ENCODE results near the gene ANXA3.

ANXA3 gene

DNA sequence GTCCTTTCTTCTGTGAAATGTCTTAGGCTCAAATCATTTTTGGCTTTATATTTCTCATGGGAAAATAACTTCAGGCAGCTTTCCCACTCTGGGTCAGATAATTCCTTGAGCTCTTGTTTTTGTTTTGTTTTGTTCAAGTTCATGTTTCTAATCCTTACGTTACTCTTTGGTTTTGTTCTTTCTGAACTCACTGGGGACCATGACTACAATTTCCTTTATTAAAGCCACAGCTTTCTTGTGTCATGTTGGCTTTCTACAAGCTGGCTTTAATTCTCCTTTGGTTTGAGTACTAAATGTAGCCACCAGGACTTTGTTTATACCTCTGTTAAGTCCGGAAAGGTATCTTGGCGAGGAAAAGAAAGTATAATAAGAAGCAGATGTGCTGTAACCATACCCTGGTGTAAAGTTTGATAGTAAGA, 30.8 kb upstream of the ANXA3 start:
- TF ChIP-seq ZBTB7A (IDR thresholded peaks at IDR 0.05; ENCODE audit: low read depth) (no peak), CEBPB (IDR thresholded peaks at IDR 0.05) (no peak), FOXM1 (IDR thresholded peaks at IDR 0.05; ENCODE audit: borderline replicate concordance, low read depth) (no peak), TEAD4 (IDR thresholded peaks at IDR 0.05) (no peak), RAD21 (IDR thresholded peaks at IDR 0.05; ENCODE audit: low read depth) (no peak), NFIC (IDR thresholded peaks at IDR 0.05) (no peak), TAF1 (IDR thresholded peaks at IDR 0.05; ENCODE audit: low read depth) (no peak), TCF12 (IDR thresholded peaks at IDR 0.05; ENCODE audit: low read depth) (no peak)
- TF ChIP-seq, protein P1, sequence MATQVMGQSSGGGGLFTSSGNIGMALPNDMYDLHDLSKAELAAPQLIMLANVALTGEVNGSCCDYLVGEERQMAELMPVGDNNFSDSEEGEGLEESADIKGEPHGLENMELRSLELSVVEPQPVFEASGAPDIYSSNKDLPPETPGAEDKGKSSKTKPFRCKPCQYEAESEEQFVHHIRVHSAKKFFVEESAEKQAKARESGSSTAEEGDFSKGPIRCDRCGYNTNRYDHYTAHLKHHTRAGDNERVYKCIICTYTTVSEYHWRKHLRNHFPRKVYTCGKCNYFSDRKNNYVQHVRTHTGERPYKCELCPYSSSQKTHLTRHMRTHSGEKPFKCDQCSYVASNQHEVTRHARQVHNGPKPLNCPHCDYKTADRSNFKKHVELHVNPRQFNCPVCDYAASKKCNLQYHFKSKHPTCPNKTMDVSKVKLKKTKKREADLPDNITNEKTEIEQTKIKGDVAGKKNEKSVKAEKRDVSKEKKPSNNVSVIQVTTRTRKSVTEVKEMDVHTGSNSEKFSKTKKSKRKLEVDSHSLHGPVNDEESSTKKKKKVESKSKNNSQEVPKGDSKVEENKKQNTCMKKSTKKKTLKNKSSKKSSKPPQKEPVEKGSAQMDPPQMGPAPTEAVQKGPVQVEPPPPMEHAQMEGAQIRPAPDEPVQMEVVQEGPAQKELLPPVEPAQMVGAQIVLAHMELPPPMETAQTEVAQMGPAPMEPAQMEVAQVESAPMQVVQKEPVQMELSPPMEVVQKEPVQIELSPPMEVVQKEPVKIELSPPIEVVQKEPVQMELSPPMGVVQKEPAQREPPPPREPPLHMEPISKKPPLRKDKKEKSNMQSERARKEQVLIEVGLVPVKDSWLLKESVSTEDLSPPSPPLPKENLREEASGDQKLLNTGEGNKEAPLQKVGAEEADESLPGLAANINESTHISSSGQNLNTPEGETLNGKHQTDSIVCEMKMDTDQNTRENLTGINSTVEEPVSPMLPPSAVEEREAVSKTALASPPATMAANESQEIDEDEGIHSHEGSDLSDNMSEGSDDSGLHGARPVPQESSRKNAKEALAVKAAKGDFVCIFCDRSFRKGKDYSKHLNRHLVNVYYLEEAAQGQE (IDR thresholded peaks at IDR 0.05; ENCODE audit: low read depth): no peak
- TF ChIP-seq, protein P2, sequence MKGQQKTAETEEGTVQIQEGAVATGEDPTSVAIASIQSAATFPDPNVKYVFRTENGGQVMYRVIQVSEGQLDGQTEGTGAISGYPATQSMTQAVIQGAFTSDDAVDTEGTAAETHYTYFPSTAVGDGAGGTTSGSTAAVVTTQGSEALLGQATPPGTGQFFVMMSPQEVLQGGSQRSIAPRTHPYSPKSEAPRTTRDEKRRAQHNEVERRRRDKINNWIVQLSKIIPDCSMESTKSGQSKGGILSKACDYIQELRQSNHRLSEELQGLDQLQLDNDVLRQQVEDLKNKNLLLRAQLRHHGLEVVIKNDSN (IDR thresholded peaks at IDR 0.05): no peak

DNA sequence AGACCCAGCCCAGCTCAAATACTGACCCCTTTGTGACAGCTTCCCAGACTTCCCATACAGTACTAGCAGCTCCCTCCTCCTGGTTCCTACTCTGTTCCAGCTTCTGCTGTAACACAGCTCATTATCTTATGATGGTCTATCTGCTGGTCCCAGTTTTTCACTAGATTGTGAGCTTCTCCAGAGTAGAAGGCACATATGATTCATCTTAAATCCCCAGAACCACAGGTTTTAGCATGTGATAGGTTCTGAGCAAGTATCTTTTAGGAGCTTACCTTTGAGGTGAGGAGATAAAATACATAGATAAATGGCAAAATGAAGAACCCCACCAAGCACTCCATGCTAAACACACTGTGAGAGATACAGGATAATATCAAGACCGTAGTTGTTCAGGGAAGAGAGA, 27.6 kb upstream of the ANXA3 start:
- no peak for TF ChIP-seq CEBPB (IDR thresholded peaks at IDR 0.05)
- TF ChIP-seq, protein P1 (IDR thresholded peaks at IDR 0.05; ENCODE audit: low read depth): no peak
- no peak for TF ChIP-seq EP300 (IDR thresholded peaks at IDR 0.05; ENCODE audit: borderline replicate concordance)
- TF ChIP-seq, protein P3, sequence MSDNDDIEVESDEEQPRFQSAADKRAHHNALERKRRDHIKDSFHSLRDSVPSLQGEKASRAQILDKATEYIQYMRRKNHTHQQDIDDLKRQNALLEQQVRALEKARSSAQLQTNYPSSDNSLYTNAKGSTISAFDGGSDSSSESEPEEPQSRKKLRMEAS (IDR thresholded peaks at IDR 0.05): no peak
- TF ChIP-seq TEAD4 (IDR thresholded peaks at IDR 0.05): no peak
- TF ChIP-seq NFIC (IDR thresholded peaks at IDR 0.05): no peak
- TF ChIP-seq, protein P2 (IDR thresholded peaks at IDR 0.05): no peak
- TF ChIP-seq TCF12 (IDR thresholded peaks at IDR 0.05; ENCODE audit: low read depth): no peak
- no peak for TF ChIP-seq EGR1 (IDR thresholded peaks at IDR 0.05)
- no peak for TF ChIP-seq FOXM1 (IDR thresholded peaks at IDR 0.05; ENCODE audit: borderline replicate concordance, low read depth)
- no peak for TF ChIP-seq TAF1 (IDR thresholded peaks at IDR 0.05; ENCODE audit: low read depth)
- TF ChIP-seq YY1 (IDR thresholded peaks at IDR 0.05; ENCODE audit: low read depth): no peak
- TF ChIP-seq RAD21 (IDR thresholded peaks at IDR 0.05; ENCODE audit: low read depth): no peak
- no peak for TF ChIP-seq CREB1 (IDR thresholded peaks at IDR 0.05; ENCODE audit: low read depth)

DNA sequence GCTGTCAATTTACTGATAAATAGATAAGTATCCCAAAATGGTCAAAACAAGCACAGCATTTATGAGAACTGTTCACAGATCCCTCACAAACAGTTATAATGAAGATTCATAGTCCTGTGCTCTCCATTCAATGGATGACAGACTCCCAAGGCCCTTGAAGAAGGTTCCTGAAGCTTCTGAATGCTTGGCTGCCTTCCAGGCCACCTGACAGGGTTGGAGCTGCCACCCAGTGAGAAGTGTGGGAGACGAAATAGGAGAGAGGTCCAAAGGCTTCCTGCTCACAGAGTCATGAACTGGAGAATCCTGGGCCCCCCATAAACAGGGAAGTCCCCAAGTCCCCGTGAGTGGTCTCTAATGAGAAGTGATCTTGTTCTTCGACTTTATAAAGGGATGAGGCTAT, 26.0 kb upstream of the ANXA3 start:
- TF ChIP-seq, protein P2 (IDR thresholded peaks at IDR 0.05): peak; percentile 54
- no peak for TF ChIP-seq TCF12 (IDR thresholded peaks at IDR 0.05; ENCODE audit: low read depth)
- TF ChIP-seq NFIC (IDR thresholded peaks at IDR 0.05): peak; percentile 50

DNA sequence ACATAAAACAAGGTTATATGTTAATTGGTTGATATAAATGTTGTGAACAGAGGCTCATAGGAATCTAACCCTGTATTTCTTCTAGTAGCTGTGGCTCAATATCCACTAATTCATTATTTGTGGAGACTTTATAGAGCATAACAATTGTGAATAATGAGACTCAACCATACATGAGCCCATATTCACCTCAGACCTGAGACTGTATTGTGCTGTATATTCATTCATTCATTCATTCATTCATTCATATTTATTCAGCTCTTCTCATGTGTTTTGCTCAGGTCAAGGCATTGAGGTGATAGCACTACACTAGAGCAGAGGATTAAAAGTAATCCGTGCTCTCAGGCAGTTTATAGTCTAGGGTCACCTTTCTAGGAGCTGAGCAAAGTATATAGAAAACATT, 24.5 kb upstream of the ANXA3 start:
- no peak for TF ChIP-seq ZBTB7A (IDR thresholded peaks at IDR 0.05; ENCODE audit: low read depth)
- no peak for TF ChIP-seq RAD21 (IDR thresholded peaks at IDR 0.05; ENCODE audit: low read depth)
- TF ChIP-seq, protein P2 (IDR thresholded peaks at IDR 0.05): no peak
- TF ChIP-seq EP300 (IDR thresholded peaks at IDR 0.05; ENCODE audit: borderline replicate concordance): no peak
- TF ChIP-seq TCF12 (IDR thresholded peaks at IDR 0.05; ENCODE audit: low read depth): no peak
- TF ChIP-seq NFIC (IDR thresholded peaks at IDR 0.05): no peak
- no peak for TF ChIP-seq TEAD4 (IDR thresholded peaks at IDR 0.05)
- no peak for TF ChIP-seq FOXM1 (IDR thresholded peaks at IDR 0.05; ENCODE audit: borderline replicate concordance, low read depth)
- TF ChIP-seq TAF1 (IDR thresholded peaks at IDR 0.05; ENCODE audit: low read depth): no peak
- TF ChIP-seq YY1 (IDR thresholded peaks at IDR 0.05; ENCODE audit: low read depth): no peak
- TF ChIP-seq CREB1 (IDR thresholded peaks at IDR 0.05; ENCODE audit: low read depth): no peak
- TF ChIP-seq CEBPB (IDR thresholded peaks at IDR 0.05): no peak
- TF ChIP-seq, protein P3 (IDR thresholded peaks at IDR 0.05): no peak
- TF ChIP-seq, protein P1 (IDR thresholded peaks at IDR 0.05; ENCODE audit: low read depth): no peak
- no peak for TF ChIP-seq EGR1 (IDR thresholded peaks at IDR 0.05)

All from Ishikawa (cell line).